Neural progenitor cell (in vitro differentiated cells): Measurements from ENCODE around the gene ZSCAN5C.

Experiments used
- CTCF ChIP-seq: fragments of 200-600 bp; sonication (generic); IDR thresholded peaks from 2 replicates; pipeline ENCODE4 v1.5.1; 2017; ENCODE audit warnings: antibody characterized with exemption, mild to moderate bottlenecking
- EZH2 ChIP-seq: fragments of 200-600 bp; sonication (generic); IDR thresholded peaks from 2 replicates; pipeline ENCODE4 v1.6.1; 2017; ENCODE audit warnings: antibody characterized with exemption, mild to moderate bottlenecking, moderate library complexity
- EZH2phosphoT487 ChIP-seq: fragments of 200-600 bp; sonication (generic); IDR thresholded peaks from 2 replicates; pipeline ENCODE4 v1.6.1; 2017; ENCODE audit warnings: antibody characterized with exemption

GRCh38 chr19:56253737-56254136, 51.7 kb downstream of the ZSCAN5C start:
- TF ChIP-seq CTCF (peak; percentile 46), EZH2 (no peak), EZH2phosphoT487 (no peak)
